Non-pigmented ciliary epithelial cell (primary cell): ENCODE results near the gene INTS6.

Experiments
- DNase-seq: peaks from one replicate; pipeline ENCODE4 v3.0.0-alpha.2; 2010; ENCODE audit warnings: low read depth

INTS6 gene

GRCh38 chr13:51456510-51456909 is 3.7 kb upstream of the INTS6 start:
- no peak for DNase-seq

GRCh38 chr13:51455532-51455931 is 2.7 kb upstream of the INTS6 start:
- DNase-seq: no peak

DNA sequence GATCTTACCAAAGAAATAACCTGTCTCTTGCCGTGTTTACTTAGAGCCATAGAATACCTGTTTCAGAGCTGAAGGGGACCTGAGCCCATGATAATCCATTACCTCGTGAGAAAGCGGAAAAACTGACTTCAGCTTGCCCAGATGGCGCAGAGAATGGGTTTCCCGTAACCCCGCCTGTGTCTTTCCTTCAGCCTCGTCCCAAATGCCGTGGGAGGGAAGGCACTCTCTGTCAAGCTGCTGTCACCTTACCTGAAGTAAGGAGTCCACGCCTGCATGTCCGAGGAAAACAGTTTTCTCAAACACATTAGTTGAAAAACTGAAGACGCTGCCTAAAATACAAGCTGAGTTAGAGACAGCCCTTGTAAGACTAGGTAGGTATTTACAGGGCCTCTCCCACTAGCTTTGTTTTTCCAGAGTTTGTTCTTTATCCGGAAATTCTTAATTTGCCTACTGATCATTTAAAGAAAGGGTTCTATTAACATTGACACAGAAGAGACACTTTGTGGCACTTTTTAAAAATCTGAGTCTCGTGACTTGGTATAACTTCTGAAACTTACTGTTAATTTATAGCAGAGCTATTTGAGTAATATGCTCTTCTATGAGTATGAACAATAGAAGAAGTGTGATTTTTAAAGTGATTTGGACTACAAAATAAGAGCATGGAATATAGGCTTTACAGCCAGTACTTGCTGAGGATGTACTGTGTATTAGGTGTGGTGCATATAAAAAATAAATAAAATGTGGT is 1.3 kb upstream of the INTS6 start:
- DNase-seq: no peak

GRCh38 chr13:51453207-51453958 is 547 bp upstream of the INTS6 start:
- no peak for DNase-seq

DNA sequence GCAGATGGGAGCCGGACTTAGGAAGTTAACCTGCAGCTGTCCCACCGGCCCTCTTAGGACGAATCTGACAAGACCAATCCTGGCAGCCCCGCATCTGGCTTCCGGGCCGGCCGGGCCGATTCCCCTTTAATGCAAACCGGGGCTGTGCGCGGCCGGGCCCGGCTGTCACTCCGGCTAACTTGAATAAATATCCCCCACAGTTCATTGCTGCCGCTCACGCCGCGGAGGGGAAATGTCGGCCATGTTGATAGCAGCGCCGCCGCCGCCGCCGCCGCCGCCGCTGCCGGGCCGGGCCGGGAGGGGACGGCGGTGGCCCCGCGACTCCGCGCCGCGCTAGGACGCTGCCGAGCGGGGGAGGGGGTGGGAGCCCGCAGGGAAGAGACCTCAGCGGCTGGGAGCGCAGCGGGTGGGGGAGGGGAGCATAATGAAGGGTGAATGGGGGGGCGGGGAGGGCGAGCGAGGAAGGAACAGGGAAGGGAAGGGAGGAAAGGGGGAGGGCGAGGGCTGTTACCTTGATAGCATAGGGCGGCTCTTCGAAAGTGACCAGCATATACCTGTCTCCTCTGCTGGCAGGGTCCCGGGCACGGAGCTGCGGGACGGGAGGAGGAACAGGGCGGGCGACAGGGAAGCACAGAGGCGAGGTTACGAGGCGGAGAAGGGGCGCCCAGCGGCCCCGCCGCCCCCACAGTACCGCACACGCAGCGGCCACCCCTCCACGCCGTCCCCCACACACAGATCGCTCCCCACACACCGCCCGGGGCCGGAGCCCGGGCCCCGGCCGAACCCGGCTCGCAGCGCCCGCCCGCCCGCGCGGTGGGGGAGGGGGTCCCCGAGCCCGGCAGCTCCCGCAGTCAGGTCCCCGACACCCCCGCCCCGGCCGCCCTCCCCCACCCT is 1.1 kb downstream of the INTS6 start:
- no peak for DNase-seq

DNA sequence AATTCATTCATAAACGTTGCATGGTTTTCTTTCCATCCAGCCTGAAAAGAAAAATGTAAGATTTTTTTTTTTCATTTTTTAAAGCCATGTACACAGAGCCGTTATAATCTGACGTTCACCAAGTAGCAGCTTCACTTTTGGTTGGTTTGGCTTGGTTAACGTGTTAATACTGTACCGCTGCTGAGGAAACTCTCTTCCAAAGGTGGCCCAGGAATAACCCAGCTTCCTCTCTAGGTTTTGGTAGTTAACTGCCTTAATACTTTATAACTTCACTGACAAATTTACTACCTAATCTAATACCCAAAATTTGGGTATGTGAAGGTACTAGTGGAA is 1.7 kb downstream of the INTS6 start:
- DNase-seq: no peak

GRCh38 chr13:51449018-51449417 is 3.8 kb downstream of the INTS6 start:
- no peak for DNase-seq

DNA sequence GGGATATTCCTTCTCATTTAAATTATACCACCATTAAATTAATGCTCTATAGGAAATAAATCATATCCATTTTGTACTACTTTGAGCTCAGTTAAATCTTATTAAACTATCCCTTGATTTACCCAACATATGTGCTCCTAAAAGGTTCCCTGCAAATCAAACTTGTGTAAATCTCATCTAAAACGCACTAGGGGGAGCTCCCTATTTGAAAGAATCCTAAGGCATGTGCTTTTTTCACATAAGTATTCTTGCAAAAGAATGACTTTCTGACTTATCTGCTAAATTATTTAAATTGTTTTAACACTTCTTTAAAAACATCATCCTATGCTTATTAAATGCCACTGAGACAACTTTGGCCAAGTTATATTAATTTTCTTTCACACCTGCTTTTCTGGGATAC is 7.9 kb downstream of the INTS6 start:
- DNase-seq: no peak

DNA sequence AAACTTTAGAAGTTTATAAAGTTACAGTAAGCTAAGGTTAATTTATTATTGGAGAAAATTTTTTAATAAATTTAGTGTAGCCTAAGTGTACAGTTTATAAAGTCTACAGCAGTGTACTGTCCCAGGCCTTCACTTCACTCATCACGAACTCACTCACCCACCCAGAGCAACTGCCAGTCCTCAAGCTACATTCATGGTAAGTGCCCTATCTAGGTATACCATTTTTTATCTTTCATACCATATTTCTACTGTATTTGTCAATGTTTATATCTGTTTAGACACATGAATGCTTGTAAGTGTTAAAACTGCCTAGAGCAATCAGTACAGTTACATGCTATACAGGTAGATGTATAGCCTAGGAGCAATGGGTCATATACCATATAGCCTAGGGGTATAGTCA is 12.5 kb downstream of the INTS6 start:
- DNase-seq: no peak

GRCh38 chr13:51437550-51438127 is 15.2 kb downstream of the INTS6 start:
- no peak for DNase-seq

- DNase-seq: no peak
These were observed 17.7 kb downstream of the INTS6 start for GRCh38 chr13:51435002-51435578.

DNA sequence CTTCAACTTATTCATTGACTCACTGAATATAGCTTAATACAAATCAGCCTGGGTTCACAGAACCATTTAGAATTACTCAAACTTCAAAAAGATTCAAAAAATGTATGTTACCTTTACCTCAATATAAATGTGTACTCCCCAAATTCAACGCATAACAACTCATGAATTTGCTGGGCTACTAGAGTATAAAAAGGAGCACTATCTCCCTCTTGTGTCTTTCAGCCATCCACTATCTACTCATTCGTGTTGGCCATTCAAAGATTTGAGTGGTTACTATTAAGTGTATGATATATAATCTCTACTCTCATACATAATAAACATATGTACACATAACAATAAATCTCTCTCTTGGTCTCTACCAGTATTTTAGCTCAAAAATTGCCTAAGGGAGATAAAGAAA is 20.3 kb downstream of the INTS6 start:
- DNase-seq: no peak

GRCh38 chr13:51426982-51427381 is 25.9 kb downstream of the INTS6 start:
- DNase-seq: no peak

DNA sequence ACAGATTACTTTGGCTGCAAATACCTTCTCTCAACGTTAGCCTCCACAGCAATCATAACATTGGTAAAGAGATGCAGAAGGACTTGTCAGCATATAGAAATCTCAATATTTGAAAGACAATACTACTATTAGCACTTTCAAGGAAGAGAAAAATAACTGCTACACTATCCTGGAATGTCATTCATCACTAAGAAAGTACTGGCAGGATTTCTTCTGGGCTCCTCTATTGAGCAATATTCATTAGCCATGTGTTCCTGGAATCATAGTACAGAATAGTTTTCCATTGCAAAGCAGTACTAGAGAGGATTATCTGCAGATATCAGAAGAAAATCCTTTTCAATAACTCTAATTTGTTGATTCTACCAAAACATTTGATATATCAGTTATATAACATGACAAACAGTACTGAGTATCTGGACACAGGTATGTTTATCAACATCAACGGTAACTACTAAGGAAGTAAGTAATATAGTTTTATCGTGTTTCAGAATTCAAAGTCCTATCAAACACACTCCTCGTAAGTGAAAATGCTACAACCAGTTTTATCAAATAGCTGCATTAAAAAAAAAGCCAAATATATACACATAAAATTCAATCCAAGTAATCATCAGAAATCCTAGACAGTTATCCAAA is 27.3 kb downstream of the INTS6 start:
- DNase-seq: no peak

GRCh38 chr13:51423766-51424165 is 29.1 kb downstream of the INTS6 start:
- no peak for DNase-seq

DNA sequence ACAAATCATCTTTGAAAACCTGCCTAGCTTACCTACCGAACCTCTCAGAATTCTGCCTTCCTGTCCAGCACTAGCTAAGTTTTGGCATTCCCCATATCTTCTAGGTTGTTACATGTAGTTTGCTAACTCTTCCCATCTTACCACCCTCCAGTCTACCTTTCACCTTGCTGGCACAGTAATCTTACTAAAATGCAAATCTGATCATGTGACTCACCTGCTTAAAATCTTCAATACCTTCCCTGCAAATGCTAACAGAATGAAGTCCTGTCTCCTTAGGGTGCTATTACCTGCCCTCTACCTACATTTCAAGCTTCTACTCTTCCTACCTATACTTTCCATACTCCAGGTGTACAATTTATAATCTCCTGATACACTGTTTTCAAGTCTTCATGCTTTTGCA is 30.4 kb downstream of the INTS6 start:
- no peak for DNase-seq

GRCh38 chr13:51420681-51421490 is 31.9 kb downstream of the INTS6 start:
- no peak for DNase-seq

DNA sequence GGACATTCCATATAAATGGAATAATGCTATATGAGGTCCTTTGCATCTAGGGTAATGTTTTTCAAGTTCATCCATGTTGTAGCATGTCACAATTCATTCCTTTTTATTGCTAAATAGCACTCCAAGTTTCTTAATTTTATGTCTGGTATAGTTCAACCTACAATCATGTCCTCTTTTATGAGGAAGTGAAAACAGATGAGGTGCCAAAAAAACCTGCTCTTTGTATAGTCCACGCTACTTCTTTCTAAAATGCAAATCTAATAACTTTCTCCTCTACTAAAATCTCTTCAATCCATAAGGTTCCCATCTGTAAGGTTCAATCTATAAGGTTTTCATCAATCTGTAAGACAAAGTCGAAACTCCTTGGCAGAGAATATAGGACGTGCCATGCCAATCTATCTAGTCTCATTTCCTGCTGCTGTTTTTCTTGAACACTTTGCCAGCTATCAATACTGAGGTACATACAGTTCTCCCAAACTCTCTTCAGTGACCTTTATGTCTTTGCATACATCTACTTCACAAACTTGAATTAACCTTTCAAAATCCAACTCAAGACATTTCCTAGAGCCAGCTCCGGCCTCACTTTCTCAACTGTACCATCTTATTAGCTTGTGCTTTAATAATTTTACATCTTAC is 33.7 kb downstream of the INTS6 start:
- DNase-seq: no peak

- no peak for DNase-seq
These were observed 35.1 kb downstream of the INTS6 start for GRCh38 chr13:51417716-51418115.

GRCh38 chr13:51416107-51416506 is 36.7 kb downstream of the INTS6 start:
- no peak for DNase-seq
